OCI-LY3 (cell line): ENCODE measurements around the gene ZDHHC6.

Source experiments
- H2AFZ ChIP-seq: fragments of 200-600, 300-600 bp; shearing (Covaris generic); 2 replicates; pipeline ENCODE4 v1.6.0; 2014; ENCODE audit warnings: antibody characterized with exemption, low read depth, low read length
- H3K27ac ChIP-seq: fragments of 200-600, 300-600 bp; sonication (generic); 2 replicates; pipeline ENCODE4 v1.5.1; 2014; ENCODE audit warnings: mild to moderate bottlenecking, low read length, moderate library complexity, mixed read lengths
- H3K27me3 ChIP-seq: fragments of 200-600, 300-600 bp; sonication (generic); 2 replicates; pipeline ENCODE4 v1.6.1; 2014; ENCODE audit warnings: low read depth, low read length, mixed read lengths
- H3K36me3 ChIP-seq: fragments of 200-600, 300-600 bp; sonication (generic); replicated peaks from 2 replicates; pipeline ENCODE3; 2014; ENCODE audit warnings: low read depth, low read length, mixed read lengths
- H3K4me1 ChIP-seq: fragments of 300-600, 200-600 bp; sonication (generic); 2 replicates; pipeline ENCODE4 v1.6.1; 2014; ENCODE audit warnings: low read length, mixed read lengths
- H3K4me2 ChIP-seq: fragments of 200-600, 300-600 bp; sonication (generic); 2 replicates; pipeline ENCODE4 v1.6.1; 2014; ENCODE audit warnings: low read length, mixed read lengths
- H3K4me3 ChIP-seq: fragments of 300-600, 200-600 bp; sonication (generic); 2 replicates; pipeline ENCODE4 v1.5.1; 2014; ENCODE audit warnings: antibody characterized with exemption, mild to moderate bottlenecking, low read length, moderate library complexity
- H3K79me2 ChIP-seq: fragments of 300-600, 200-600 bp; shearing (Covaris generic); 2 replicates; pipeline ENCODE4 v1.6.1; 2014; ENCODE audit warnings: mild to moderate bottlenecking, low read length, mixed read lengths
- H3K9ac ChIP-seq: fragments of 300-600, 200-600 bp; shearing (Covaris generic); 2 replicates; pipeline ENCODE4 v1.6.0; 2014; ENCODE audit warnings: mild to moderate bottlenecking, low read length, moderate library complexity
- H3K9me3 ChIP-seq: fragments of 200-600, 300-600 bp; shearing (Covaris generic); 2 replicates; pipeline ENCODE4 v1.6.1; 2014; ENCODE audit warnings: low read length, mixed read lengths; ENCODE audit not compliant: insufficient read depth
- H4K20me1 ChIP-seq: fragments of 200-600, 300-600 bp; sonication (generic); 2 replicates; pipeline ENCODE4 v1.6.1; 2016; ENCODE audit warnings: low read length, mixed read lengths; ENCODE audit not compliant: insufficient read depth
- EZH2phosphoT487 ChIP-seq: fragments of 200-600 bp; shearing (Covaris generic); IDR thresholded peaks from 2 replicates; pipeline ENCODE4 v1.6.1; 2018; ENCODE audit warnings: antibody characterized with exemption, mixed run types, low read depth
- TF ChIP-seq, protein P1 (sequence below): fragments of 200-600, 300-600 bp; sonication (generic); IDR thresholded peaks from 2 replicates; pipeline ENCODE4 v1.5.1; 2014; ENCODE audit warnings: antibody characterized with exemption, low read length, low read depth

ZDHHC6 gene

DNA sequence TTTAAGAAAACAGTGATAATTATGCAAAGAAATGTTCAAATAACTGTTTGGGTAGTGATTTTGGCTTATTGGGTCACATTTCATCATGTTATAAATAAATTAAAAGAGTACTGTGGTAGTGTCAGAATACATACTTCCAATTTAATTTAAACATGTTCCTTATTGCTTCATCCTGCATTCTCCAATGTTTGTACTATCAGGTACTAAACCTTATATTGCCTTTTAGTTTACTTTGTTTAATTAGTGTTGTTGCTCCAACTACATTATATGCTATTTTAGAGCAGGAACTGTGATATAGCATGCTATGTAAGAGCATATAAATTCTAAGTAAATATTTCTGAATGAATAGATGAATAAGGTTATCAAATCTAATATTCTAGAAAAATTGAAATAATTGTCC lies 41.2 kb upstream of the ZDHHC6 start:
- TF ChIP-seq, protein P1, sequence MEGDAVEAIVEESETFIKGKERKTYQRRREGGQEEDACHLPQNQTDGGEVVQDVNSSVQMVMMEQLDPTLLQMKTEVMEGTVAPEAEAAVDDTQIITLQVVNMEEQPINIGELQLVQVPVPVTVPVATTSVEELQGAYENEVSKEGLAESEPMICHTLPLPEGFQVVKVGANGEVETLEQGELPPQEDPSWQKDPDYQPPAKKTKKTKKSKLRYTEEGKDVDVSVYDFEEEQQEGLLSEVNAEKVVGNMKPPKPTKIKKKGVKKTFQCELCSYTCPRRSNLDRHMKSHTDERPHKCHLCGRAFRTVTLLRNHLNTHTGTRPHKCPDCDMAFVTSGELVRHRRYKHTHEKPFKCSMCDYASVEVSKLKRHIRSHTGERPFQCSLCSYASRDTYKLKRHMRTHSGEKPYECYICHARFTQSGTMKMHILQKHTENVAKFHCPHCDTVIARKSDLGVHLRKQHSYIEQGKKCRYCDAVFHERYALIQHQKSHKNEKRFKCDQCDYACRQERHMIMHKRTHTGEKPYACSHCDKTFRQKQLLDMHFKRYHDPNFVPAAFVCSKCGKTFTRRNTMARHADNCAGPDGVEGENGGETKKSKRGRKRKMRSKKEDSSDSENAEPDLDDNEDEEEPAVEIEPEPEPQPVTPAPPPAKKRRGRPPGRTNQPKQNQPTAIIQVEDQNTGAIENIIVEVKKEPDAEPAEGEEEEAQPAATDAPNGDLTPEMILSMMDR, result no peak
- TF ChIP-seq EZH2phosphoT487, result no peak
- Histone ChIP-seq H3K27me3 (no peaks in the 10 kb centered on the region), H3K79me2 (no peaks in the 10 kb centered on the region), H3K9ac (no peak overlapping the region), H3K36me3 (no peaks in the 10 kb centered on the region), H2AFZ (no peak overlapping the region), H3K9me3 (no peaks in the 10 kb centered on the region), H4K20me1 (no peaks in the 10 kb centered on the region), H3K4me3 (no peak overlapping the region), H3K4me2 (no peak overlapping the region), H3K4me1 (no peaks in the 10 kb centered on the region), H3K27ac (no peak overlapping the region)

DNA sequence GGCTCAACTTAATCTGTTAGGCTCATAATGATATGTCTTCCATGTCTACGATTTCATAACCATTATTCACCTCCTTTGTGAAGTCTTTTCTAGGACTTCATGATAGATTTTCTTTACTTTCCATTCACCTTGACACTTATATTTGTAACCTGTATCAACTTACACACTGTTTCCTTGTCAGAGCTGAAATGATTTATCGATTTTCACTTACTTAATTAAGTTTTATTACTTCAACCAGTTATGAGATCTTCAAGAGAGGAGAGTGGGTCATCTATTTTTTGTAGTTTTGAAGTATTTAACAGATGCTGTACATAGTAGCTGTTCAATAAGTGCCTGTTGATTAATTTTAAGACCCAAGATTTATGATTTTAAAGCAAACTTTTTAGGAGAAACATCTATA lies 37.7 kb upstream of the ZDHHC6 start:
- Histone ChIP-seq H3K4me3 (no peak overlapping the region), H3K79me2 (no peaks in the 10 kb centered on the region), H3K9me3 (no peaks in the 10 kb centered on the region), H3K4me2 (no peak overlapping the region), H3K27ac (no peak overlapping the region), H3K9ac (no peak overlapping the region), H3K4me1 (no peaks in the 10 kb centered on the region), H4K20me1 (no peaks in the 10 kb centered on the region), H3K36me3 (no peaks in the 10 kb centered on the region), H2AFZ (no peak overlapping the region), H3K27me3 (no peaks in the 10 kb centered on the region)
- TF ChIP-seq, protein P1, result no peak
- TF ChIP-seq EZH2phosphoT487, result no peak

DNA sequence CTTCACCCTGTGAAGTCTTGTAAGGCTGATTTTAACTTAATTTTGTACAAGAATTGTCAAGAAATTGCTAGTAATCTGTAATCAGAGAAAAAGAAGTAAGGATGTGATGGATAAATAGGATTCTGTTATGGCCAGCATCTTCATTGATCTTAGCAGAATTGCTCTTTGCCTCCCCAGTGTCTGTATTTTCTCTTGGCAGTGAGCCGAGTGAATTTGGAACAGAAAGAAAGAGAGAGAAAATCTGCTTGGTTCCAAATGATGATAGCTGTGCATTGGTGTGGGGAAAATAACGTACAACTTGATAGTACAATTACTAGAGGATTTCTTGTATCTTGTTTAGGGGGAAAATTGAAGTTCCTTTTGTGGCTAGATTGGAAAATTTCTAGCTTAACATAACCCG lies 34.9 kb upstream of the ZDHHC6 start:
- no peaks in the 10 kb centered on the region for H4K20me1 ChIP-seq
- TF ChIP-seq, protein P1, result no peak
- TF ChIP-seq EZH2phosphoT487, result no peak
- H3K27ac ChIP-seq, result no peak overlapping the region
- H3K4me3 ChIP-seq, result no peak overlapping the region
- H3K4me2 ChIP-seq, result no peak overlapping the region
- no peaks in the 10 kb centered on the region for H3K27me3 ChIP-seq
- H3K36me3 ChIP-seq, result no peaks in the 10 kb centered on the region
- no peaks in the 10 kb centered on the region for H3K4me1 ChIP-seq
- no peak overlapping the region for H3K9ac ChIP-seq
- H3K79me2 ChIP-seq, result no peaks in the 10 kb centered on the region
- no peaks in the 10 kb centered on the region for H3K9me3 ChIP-seq
- no peak overlapping the region for H2AFZ ChIP-seq

DNA sequence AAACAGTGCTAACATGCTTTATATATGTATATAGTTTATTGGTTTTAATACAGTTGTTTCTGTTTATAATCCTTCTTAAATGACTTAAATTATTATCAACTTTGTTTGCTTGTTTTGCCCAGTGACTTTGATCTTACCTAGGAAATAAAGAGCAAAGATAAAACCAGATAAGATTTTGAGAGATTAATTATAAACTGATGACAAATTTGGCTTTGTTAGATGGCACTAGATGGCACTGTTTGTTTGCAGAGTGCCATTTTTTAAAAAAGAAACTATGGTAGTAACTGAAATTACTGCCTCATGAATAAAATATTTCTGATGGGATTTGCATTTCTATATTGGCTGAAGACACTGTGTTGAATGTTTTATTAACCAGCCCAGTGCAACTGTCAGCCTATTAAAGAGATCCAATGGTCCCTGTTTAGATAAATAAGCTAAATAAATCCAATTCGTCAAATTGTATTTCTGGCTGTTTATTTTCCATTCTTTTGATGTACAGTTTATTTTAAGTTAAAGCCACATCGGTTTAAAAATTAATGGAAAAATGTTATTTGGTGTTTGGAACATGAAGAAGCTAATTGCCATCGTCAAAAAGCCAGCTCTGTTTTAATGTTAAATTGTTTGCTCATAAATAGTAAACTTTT lies 29.0 kb upstream of the ZDHHC6 start:
- Histone ChIP-seq H2AFZ (no peak overlapping the region), H3K4me1 (peaks cover 4% of the 10 kb centered on the region), H4K20me1 (no peaks in the 10 kb centered on the region), H3K9me3 (no peaks in the 10 kb centered on the region), H3K9ac (no peak overlapping the region), H3K4me2 (peak overlapping the region; percentile 27; the same call in 1 of the 2 replicates), H3K27ac (no peak overlapping the region), H3K36me3 (no peaks in the 10 kb centered on the region), H3K79me2 (no peaks in the 10 kb centered on the region), H3K27me3 (no peaks in the 10 kb centered on the region), H3K4me3 (no peak overlapping the region)
- no peak for TF ChIP-seq EZH2phosphoT487
- TF ChIP-seq, protein P1, result peak; percentile 54
